ENCODE measurements around the gene ATF3. TPM values are rescaled to one million over a fixed set of nuclear protein-coding genes. Genes with fewer than 3 reads are reported as not detected.

ATF3 gene, protein sequence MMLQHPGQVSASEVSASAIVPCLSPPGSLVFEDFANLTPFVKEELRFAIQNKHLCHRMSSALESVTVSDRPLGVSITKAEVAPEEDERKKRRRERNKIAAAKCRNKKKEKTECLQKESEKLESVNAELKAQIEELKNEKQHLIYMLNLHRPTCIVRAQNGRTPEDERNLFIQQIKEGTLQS
- polyA plus RNA-seq (2012; ENCODE audit: insufficient read depth, insufficient read length), result 8.6 TPM

- peak within 1 kb of the TSS; percentile 76 for H3K4me3 ChIP-seq (ENCODE audit: low read length)
- DNase-seq (ENCODE audit: low read depth, low spot score), result peak; percentile 90
Observed at GRCh38 chr1:212608392-212608958, at the start of gene ATF3. TSS of gene ATF3 (plus strand) at chr1:212608761. CDS start at chr1:212615022, 6,261 bp downstream.

GRCh38 chr1:212559929-212560328 is 48.6 kb upstream of the ATF3 start:
- no peak overlapping the region for H3K4me3 ChIP-seq (ENCODE audit: low read length)
- DNase-seq (ENCODE audit: low read depth, low spot score), result no peak

DNA sequence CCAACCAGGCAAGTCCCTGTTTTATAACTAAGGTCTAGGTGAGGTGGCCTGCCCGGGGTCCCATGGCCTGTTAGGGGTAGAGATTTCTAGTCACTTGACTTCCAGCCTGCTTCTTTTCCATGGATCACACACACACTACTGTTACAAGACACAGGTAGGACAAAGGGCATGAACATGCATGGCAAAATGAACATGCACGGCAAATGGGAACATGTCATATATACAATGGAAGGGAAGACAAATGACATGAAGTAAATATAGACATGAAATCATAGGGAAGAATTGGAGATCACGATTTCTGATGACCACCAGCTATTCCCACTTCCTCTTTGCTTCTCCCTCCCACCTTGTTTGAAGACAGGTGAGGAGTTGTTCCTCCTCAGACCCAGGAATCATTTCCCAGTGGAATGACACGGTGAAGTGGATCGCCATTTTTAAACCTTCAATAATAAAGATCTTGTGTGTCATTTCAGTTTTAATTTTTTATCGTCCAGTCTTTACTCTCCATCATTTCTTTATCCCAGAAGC is 47.6 kb upstream of the ATF3 start:
- no peak overlapping the region for H3K4me3 ChIP-seq (ENCODE audit: low read length)
- no peak for DNase-seq (ENCODE audit: low read depth, low spot score)

DNA sequence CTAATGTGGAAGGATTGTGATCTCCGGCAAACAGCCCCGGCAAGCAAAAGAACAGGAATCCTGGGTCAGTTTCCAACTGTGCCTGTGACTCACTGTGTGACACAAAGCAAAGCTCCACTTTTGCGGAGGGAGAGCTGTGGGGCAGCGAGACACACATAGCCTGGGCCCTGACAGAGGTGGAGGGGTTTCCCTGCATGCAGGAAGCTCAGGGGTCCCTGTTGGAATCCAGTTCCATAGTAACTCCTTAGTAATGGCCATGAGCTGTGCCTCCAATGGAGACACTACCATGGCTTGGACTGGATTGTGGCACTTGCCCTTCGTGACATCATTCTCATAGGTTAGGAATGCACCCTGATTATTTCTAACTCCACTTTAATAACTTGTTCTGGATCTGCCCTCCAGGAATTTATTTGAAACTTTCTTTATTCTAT is 47.0 kb upstream of the ATF3 start:
- H3K4me3 ChIP-seq (ENCODE audit: low read length), result no peak overlapping the region
- DNase-seq (ENCODE audit: low read depth, low spot score), result no peak

GRCh38 chr1:212562771-212563170 is 45.8 kb upstream of the ATF3 start:
- DNase-seq (ENCODE audit: low read depth, low spot score), result no peak
- H3K4me3 ChIP-seq (ENCODE audit: low read length), result no peak overlapping the region

GRCh38 chr1:212565079-212565478 is 43.5 kb upstream of the ATF3 start:
- DNase-seq (ENCODE audit: low read depth, low spot score), result no peak
- no peak overlapping the region for H3K4me3 ChIP-seq (ENCODE audit: low read length)

DNA sequence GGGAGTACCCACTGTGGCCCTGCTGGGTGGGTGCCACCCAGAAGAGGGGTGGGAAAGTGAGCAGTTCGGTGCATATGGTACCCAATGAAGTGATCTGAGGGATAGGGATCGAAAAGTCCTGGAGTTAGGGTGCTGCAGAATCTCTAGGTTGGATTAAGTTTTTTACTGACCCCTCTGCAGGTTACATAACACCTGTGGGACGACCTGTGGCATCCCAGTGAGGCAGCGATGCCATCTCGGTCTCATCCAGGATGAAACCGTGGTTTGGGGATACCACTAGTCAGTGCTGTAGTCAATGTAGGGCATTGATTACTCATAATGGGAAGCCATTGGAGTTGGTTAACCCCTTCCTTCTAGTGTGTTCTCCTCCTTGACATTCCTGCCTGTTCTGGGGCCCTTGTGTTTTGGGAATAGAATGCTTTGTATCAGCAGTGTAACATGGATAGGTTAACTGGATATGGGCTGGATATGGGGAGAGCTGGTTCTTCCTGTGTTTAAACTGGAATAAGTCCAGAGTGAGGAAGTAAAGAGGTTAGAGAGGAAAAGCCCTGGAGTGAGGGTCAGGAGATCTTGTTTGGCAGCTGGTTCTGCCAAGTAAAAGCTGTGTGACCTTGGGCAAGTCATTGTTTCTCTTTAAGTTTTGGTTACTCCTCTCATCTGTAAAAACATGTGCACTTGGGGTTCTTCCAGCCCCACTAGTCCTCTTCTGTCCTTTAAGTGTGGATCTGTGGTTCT is 42.8 kb upstream of the ATF3 start:
- H3K4me3 ChIP-seq (ENCODE audit: low read length), result no peak overlapping the region
- DNase-seq (ENCODE audit: low read depth, low spot score), result no peak

GRCh38 chr1:212566522-212567479 is 41.8 kb upstream of the ATF3 start:
- peak overlapping the region; percentile 33 for H3K4me3 ChIP-seq (ENCODE audit: low read length)
- DNase-seq (ENCODE audit: low read depth, low spot score), result peak; percentile 53

DNA sequence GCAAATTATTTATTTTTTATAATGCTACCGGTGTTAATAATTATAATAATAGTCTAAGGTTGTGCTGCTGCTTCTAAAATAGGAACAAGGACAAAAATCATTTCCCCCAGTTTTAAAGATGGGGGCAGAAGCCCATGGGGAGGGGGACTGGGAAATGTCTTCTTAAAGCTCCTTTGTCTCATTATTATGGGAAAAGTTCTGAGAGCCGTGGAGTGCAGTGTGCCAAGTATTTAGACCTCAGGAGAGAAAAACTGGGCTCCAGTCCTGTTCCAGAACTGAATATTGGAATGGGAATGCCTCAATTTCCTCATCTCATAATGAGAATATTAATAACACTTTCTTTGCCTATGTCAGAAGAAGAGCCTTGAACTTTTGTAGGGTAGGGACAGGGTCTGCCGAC is 40.9 kb upstream of the ATF3 start:
- DNase-seq (ENCODE audit: low read depth, low spot score), result no peak
- no peak overlapping the region for H3K4me3 ChIP-seq (ENCODE audit: low read length)

GRCh38 chr1:212568978-212569537 is 39.5 kb upstream of the ATF3 start:
- no peak for DNase-seq (ENCODE audit: low read depth, low spot score)
- no peak overlapping the region for H3K4me3 ChIP-seq (ENCODE audit: low read length)

GRCh38 chr1:212574732-212575131 is 33.8 kb upstream of the ATF3 start:
- DNase-seq (ENCODE audit: low read depth, low spot score), result no peak

GRCh38 chr1:212575333-212575732 is 33.2 kb upstream of the ATF3 start:
- DNase-seq (ENCODE audit: low read depth, low spot score), result no peak
- no peak overlapping the region for H3K4me3 ChIP-seq (ENCODE audit: low read length)

More at GRCh38 chr1:212574732-212575131, 33.8 kb upstream of the ATF3 start:
- no peak overlapping the region for H3K4me3 ChIP-seq (ENCODE audit: low read length)

- no peak overlapping the region for H3K4me3 ChIP-seq (ENCODE audit: low read length)
- no peak for DNase-seq (ENCODE audit: low read depth, low spot score)
Observed at GRCh38 chr1:212578041-212578440, 30.5 kb upstream of the ATF3 start.

- no peak for DNase-seq (ENCODE audit: low read depth, low spot score)
Observed at GRCh38 chr1:212581034-212581433, 27.5 kb upstream of the ATF3 start.

GRCh38 chr1:212582291-212582690 is 26.3 kb upstream of the ATF3 start:
- no peak overlapping the region for H3K4me3 ChIP-seq (ENCODE audit: low read length)
- no peak for DNase-seq (ENCODE audit: low read depth, low spot score)

More at GRCh38 chr1:212581034-212581433, 27.5 kb upstream of the ATF3 start:
- no peak overlapping the region for H3K4me3 ChIP-seq (ENCODE audit: low read length)

- no peak overlapping the region for H3K4me3 ChIP-seq (ENCODE audit: low read length)
- no peak for DNase-seq (ENCODE audit: low read depth, low spot score)
Observed at GRCh38 chr1:212582808-212583615, 25.5 kb upstream of the ATF3 start.

- no peak for DNase-seq (ENCODE audit: low read depth, low spot score)
- H3K4me3 ChIP-seq (ENCODE audit: low read length), result no peak overlapping the region
Observed at GRCh38 chr1:212583643-212584042, 24.9 kb upstream of the ATF3 start.

All from Jurkat, Clone E6-1 (cell line).